ENCODE data around the gene GTPBP3.

Gene GTPBP3

DNA sequence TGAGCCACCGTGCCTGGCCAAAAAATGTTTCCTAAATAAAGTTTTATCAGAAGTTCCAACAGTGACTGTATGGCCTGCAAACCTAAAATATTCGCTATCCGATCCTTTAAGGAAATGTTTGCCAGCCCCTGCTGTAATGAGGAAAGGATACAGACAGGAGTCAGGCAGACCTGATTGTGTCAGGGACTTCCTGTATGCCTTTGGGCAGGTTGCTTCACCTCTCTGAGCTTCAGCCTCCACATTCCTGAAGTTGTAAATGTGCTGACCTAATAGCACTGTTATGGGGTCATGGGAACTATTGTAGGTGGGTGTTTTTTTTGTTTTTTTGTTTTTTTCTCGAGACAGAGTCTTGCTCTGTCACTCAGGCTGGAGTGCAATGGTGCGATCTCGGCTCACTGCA is 40.4 kb upstream of the GTPBP3 start:
- TF ChIP-seq, protein P1, sequence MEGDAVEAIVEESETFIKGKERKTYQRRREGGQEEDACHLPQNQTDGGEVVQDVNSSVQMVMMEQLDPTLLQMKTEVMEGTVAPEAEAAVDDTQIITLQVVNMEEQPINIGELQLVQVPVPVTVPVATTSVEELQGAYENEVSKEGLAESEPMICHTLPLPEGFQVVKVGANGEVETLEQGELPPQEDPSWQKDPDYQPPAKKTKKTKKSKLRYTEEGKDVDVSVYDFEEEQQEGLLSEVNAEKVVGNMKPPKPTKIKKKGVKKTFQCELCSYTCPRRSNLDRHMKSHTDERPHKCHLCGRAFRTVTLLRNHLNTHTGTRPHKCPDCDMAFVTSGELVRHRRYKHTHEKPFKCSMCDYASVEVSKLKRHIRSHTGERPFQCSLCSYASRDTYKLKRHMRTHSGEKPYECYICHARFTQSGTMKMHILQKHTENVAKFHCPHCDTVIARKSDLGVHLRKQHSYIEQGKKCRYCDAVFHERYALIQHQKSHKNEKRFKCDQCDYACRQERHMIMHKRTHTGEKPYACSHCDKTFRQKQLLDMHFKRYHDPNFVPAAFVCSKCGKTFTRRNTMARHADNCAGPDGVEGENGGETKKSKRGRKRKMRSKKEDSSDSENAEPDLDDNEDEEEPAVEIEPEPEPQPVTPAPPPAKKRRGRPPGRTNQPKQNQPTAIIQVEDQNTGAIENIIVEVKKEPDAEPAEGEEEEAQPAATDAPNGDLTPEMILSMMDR (IDR thresholded peaks at IDR 0.05; ENCODE audit: insufficient read depth, low read depth, low read length, missing control alignments) = no peak
- DNase-seq (ENCODE audit: low read depth) = peak; percentile 87
- H3K4me3 ChIP-seq (ENCODE audit: low read length) = no peak overlapping the region

DNA sequence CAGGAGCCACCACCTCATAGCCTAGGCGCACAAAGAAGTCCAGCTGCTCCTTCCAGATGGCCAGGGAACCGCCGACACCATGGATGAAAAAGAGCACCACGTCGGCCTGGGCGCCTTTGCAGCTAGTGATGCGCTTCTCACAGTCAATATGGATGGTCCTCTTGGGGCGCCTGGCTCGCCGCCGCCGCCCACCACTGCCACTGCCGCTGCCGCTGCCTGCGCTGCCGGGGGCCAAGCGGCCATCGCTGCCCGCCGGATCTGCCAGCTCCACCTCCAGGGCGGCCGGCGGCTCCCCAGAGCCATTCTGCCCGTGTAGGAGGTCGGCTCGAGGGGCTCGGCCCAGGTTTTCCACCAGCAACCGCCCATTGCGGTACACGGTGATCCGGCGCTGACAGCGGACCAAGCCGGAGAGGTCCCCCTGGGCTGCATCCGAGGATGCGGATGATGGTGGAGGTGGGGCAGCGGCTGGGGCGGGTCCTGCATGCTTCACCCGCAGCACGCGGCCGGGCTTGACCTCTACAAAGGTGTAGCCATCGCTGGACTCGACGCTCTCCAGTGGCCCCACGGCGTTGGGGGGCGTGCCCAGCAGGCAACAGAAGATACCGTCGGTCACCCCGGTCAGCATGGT is 36.2 kb upstream of the GTPBP3 start:
- TF ChIP-seq, protein P1 (IDR thresholded peaks at IDR 0.05; ENCODE audit: insufficient read depth, low read depth, low read length, missing control alignments) = no peak
- no peak for DNase-seq (ENCODE audit: low read depth)
- no peak overlapping the region for H3K4me3 ChIP-seq (ENCODE audit: low read length)

DNA sequence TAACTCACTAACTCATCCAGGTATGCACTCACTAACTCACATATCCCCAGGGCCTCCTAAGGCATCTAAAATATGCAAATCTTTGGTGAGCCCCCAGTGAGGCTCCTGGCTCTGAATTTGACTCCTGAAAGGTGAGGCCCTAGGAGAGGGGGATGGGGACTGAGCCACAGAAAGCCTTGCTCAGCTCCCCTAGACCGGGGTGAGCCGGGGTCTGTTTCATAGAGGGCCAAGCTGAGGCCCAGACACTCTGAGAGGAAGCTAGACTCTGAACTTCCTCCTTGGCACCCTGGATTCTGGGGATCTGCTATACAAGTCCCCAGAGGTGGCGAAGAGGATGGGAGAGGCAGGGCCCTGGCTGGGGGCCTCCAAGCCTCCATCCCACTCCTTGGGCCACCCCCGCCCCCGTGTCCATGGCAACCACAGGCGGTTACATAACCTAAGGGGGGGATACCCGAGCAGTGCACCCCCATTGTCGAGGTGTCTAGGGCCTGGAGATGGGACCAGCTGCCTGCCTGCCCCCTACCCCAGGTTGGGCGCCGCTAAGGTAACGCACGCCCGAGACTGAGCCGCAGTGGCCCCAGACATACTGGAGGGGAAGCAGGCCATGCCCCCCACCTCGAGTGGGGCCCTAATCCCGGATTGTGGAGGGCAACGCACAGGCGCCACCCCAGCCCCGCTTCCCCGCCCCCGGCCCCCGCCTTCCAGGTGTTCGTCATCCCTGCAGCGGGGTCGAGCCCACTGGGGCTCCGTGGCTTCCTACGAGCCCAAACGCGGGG is 34.8 kb upstream of the GTPBP3 start:
- TF ChIP-seq, protein P1 (IDR thresholded peaks at IDR 0.05; ENCODE audit: insufficient read depth, low read depth, low read length, missing control alignments) = no peak
- H3K4me3 ChIP-seq (ENCODE audit: low read length) = peak overlapping the region; percentile 69
- DNase-seq (ENCODE audit: low read depth) = no peak

DNA sequence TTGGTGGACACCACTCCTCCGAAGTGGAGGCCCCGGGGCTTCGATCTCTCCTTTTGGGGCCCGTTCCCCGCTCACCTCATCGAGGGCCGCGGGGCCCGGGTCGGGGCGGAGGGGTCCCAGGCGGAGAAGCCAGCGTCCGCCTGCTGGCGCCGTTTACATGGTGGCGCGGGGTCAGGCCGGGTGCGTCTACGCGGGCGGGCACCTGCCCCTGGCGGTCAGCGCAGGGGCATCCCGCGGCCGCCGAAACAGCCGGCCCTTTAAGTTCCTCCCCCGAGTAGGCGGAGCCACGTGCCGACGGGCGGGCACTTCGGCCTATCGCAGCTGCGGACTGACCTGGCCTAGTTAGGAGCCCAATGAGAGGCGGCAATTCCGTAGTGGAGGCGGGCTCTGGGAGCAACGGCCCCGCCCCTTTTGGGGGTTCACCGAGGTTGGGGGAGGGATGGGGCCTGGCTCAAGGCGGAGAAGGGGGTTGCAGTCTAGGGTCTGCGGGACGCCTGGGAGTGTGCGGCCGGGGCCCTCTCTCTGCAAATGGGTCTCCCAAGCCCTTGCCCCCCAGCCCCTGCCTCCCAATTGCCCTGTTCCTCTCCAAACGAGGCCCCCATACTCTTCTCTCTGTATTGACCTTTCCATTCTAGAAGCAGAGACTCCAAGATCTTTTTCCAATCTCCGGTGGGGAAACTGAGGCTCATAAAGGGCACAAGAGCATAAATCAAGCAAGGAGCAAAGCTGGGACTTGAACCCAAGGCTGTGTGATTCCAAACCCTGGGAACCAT is 34.0 kb upstream of the GTPBP3 start, which contains the start of gene ABHD8:
Gene ABHD8 (minus strand): TSS at position 259 of the 773 bp plus-strand sequence. CDS start 1,809 bp downstream, outside the sequence.
- TF ChIP-seq, protein P1 (IDR thresholded peaks at IDR 0.05; ENCODE audit: insufficient read depth, low read depth, low read length, missing control alignments) = no peak
- DNase-seq (ENCODE audit: low read depth) = peak; percentile 96
- H3K4me3 ChIP-seq (ENCODE audit: low read length) = peak within 1 kb of the TSS; percentile 69

DNA sequence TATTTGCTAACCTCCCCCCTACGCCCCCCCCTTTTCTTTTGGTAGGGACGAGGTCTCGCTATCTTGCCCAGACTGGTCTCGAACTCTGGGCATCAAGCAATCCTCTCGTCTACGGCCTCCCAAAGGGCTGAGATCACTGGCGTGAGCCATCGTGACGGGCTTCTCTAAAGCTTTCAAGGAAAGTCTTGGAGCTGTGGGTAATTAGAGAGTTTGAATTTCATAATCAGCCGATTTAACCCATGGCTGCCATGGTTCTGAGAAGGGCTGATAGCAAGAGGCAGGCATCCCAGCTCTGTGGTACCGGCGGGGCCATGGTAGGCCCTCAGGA is 33.4 kb upstream of the GTPBP3 start:
- peak; percentile 71 for DNase-seq (ENCODE audit: low read depth)
- TF ChIP-seq, protein P1 (IDR thresholded peaks at IDR 0.05; ENCODE audit: insufficient read depth, low read depth, low read length, missing control alignments) = no peak
- no peak overlapping the region for H3K4me3 ChIP-seq (ENCODE audit: low read length)

DNA sequence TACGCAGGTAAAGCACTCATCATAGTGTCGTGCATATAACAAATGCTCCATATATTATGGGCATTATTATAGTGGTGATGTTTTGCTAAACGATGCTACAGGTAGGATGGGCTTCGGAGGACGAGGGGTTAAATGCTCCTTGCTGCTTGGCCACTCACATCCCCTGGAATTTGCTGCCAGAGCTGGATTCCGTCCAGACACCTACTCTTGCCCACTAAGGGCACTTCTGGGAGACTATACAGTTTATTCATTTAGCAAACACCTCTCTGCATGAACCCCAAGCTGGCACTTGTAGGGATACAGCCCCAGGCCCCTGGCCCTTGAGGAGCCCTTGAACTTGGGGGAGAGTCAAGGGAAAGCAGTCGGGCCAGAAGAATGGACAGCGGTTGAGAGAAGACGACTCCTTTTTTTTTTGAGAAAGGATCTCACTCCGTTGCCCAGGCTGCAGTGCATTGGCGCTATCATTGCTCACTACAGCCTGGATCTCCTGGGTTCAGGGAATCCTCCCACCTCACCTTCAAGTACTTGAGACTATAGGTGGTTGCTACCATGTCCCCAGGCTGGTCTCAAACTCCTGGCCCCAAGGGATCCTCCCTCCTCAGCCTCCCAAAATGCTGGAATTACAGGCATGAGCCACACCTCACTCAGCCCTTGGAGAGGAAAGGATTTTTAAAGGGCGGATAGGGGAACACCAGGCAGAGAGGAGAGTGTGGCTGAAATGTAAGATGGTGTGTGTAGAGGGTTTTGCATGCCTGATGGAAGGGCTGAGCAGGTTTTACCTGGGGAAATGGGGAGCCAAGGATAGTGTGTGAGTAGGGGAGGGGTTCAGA is 32.8 kb upstream of the GTPBP3 start:
- TF ChIP-seq, protein P1 (IDR thresholded peaks at IDR 0.05; ENCODE audit: insufficient read depth, low read depth, low read length, missing control alignments) = no peak
- H3K4me3 ChIP-seq (ENCODE audit: low read length) = no peak overlapping the region
- DNase-seq (ENCODE audit: low read depth) = peak; percentile 74

All from epithelial cell of esophagus (primary cell).